Measurements from ENCODE around the gene MDGA2.

The MDGA2 gene

GRCh38 chr14:47120645-47121044, 554.8 kb downstream of the MDGA2 start:
- H3K27ac ChIP-seq = no peak overlapping the region
- TF ChIP-seq CTCF (IDR thresholded peaks at IDR 0.05) = no peak
- TF ChIP-seq ZFX (IDR thresholded peaks at IDR 0.05; ENCODE audit: borderline replicate concordance) = no peak

GRCh38 chr14:47103771-47104170, 571.6 kb downstream of the MDGA2 start:
- TF ChIP-seq CTCF (IDR thresholded peaks at IDR 0.05) = no peak
- no peak for TF ChIP-seq ZFX (IDR thresholded peaks at IDR 0.05; ENCODE audit: borderline replicate concordance)

GRCh38 chr14:47102472-47102871, 572.9 kb downstream of the MDGA2 start:
- TF ChIP-seq ZFX (IDR thresholded peaks at IDR 0.05; ENCODE audit: borderline replicate concordance) (no peak), CTCF (IDR thresholded peaks at IDR 0.05) (no peak)
- no peak overlapping the region for H3K27ac ChIP-seq

More at GRCh38 chr14:47103771-47104170, 571.6 kb downstream of the MDGA2 start:
- H3K27ac ChIP-seq = no peak overlapping the region

GRCh38 chr14:47085678-47086077, 589.7 kb downstream of the MDGA2 start:
- TF ChIP-seq CTCF (IDR thresholded peaks at IDR 0.05) (no peak), ZFX (IDR thresholded peaks at IDR 0.05; ENCODE audit: borderline replicate concordance) (no peak)
- H3K27ac ChIP-seq = no peak overlapping the region

GRCh38 chr14:47065326-47065725, 610.1 kb downstream of the MDGA2 start:
- H3K27ac ChIP-seq = no peak overlapping the region
- no peak for TF ChIP-seq ZFX (IDR thresholded peaks at IDR 0.05; ENCODE audit: borderline replicate concordance)

- H3K27ac ChIP-seq = no peak overlapping the region
- TF ChIP-seq CTCF (IDR thresholded peaks at IDR 0.05) (no peak), ZFX (IDR thresholded peaks at IDR 0.05; ENCODE audit: borderline replicate concordance) (no peak)
Measured at GRCh38 chr14:47060050-47060449, 615.4 kb downstream of the MDGA2 start.

GRCh38 chr14:47057364-47057763, 618.0 kb downstream of the MDGA2 start:
- no peak overlapping the region for H3K27ac ChIP-seq
- no peak for TF ChIP-seq ZFX (IDR thresholded peaks at IDR 0.05; ENCODE audit: borderline replicate concordance)
- no peak for TF ChIP-seq CTCF (IDR thresholded peaks at IDR 0.05)

- TF ChIP-seq CTCF (IDR thresholded peaks at IDR 0.05) = peak; percentile 62
- TF ChIP-seq ZFX (IDR thresholded peaks at IDR 0.05; ENCODE audit: borderline replicate concordance) = no peak
- no peak overlapping the region for H3K27ac ChIP-seq
Measured at GRCh38 chr14:47044841-47045240, 630.6 kb downstream of the MDGA2 start.
